ENCODE data around the gene NACC1. TPM values are rescaled to one million over a fixed set of nuclear protein-coding genes. Genes with fewer than 3 reads are reported as not detected.

NACC1 gene
- total RNA-seq, 1 donor, result 53.9 TPM

DNA sequence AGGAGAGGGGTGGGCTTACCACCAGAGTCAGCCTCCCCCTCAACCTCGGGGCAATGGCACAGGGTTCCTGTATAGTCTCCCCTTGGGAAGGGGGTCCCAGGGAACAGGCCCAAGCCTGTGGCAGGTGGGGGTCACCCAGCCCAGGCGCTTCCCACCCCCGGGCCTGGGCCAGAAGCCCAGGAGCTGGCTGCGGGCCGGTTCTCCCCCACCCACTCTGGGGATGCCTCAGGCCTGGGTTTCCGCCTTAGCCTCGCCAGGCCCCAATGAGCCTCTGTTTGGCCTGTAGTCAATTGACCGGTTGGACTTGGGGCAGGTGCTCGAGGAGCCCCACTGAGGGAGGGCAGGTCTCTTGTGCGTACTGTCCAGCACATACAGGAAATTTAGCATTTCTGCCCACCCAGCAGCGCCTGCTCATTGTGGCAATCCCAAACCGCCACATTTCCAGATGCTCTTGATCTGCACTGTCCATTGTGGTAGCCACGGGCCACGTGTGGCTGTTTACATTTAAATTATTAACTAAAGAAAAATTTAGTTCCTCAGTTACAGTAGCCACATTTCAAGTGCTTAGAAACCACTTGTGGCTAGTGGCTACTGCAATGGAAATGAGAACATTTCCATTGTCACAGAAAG is 25.3 kb upstream of the NACC1 start:
- H3K9me3 ChIP-seq (ENCODE audit: low read depth, low read length), result no peaks in the 10 kb centered on the region
- no peak overlapping the region for H2AFZ ChIP-seq (ENCODE audit: low read length)
- H3K36me3 ChIP-seq (ENCODE audit: insufficient read depth, low read length), result peaks cover 20% of the 10 kb centered on the region
- H3K4me2 ChIP-seq (ENCODE audit: insufficient read depth, low read length), result no peak overlapping the region
- peaks cover 17% of the 10 kb centered on the region for H4K20me1 ChIP-seq (ENCODE audit: insufficient read depth, low read length)
- no peaks in the 10 kb centered on the region for H3K79me2 ChIP-seq (ENCODE audit: insufficient read depth, low read length)
- DNase-seq (ENCODE audit: insufficient read length, low spot score, missing footprints), result no peak
- TF ChIP-seq, protein P1, sequence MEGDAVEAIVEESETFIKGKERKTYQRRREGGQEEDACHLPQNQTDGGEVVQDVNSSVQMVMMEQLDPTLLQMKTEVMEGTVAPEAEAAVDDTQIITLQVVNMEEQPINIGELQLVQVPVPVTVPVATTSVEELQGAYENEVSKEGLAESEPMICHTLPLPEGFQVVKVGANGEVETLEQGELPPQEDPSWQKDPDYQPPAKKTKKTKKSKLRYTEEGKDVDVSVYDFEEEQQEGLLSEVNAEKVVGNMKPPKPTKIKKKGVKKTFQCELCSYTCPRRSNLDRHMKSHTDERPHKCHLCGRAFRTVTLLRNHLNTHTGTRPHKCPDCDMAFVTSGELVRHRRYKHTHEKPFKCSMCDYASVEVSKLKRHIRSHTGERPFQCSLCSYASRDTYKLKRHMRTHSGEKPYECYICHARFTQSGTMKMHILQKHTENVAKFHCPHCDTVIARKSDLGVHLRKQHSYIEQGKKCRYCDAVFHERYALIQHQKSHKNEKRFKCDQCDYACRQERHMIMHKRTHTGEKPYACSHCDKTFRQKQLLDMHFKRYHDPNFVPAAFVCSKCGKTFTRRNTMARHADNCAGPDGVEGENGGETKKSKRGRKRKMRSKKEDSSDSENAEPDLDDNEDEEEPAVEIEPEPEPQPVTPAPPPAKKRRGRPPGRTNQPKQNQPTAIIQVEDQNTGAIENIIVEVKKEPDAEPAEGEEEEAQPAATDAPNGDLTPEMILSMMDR (IDR thresholded peaks at IDR 0.05; ENCODE audit: extremely low read depth, low read depth, low read length), result no peak
- no peak overlapping the region for H3K4me3 ChIP-seq (ENCODE audit: insufficient read depth, low read length)
- H3K4me1 ChIP-seq (ENCODE audit: insufficient read depth, low read length), result peaks cover 28% of the 10 kb centered on the region
- no peaks in the 10 kb centered on the region for H3K27me3 ChIP-seq (ENCODE audit: insufficient read depth, low read length)
- peak overlapping the region; percentile 31 for H3K27ac ChIP-seq (ENCODE audit: low read depth, low read length)

DNA sequence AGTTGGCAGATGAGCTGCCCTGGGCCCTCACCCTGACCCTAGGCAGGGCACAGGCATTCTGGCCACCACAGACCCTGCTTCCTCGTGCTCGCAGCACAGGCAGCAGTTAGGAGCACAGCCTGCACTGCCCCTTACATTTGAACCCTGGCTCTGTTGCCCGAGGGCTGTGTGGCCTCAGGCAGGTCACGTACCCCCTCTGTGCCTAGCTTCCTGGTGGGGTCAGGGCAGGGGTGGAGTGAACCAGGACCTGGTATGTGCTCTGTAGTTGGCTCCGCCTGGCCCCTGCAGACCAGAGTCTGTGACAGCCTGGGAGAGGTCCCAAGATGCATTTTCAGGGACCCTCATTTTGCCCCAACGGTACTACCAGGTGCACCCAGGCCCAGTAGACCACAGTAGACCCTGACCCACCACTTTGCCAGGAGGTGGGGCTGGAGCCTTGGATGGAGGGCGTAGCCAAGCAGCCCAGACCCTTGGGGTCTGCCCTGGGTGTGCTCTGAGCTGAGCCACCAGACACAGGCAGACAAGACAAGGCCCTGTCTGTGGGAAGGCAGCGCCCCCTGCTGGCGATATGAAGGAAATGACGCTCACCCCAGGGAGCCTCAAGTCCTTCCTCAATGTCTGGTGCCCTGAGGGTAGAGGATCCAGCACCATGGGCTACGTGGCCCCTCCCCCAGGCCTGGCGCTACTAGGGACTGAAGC is 24.5 kb upstream of the NACC1 start:
- peak overlapping the region; percentile 48 for H3K27ac ChIP-seq (ENCODE audit: low read depth, low read length)
- H3K4me3 ChIP-seq (ENCODE audit: insufficient read depth, low read length), result no peak overlapping the region
- H3K4me1 ChIP-seq (ENCODE audit: insufficient read depth, low read length), result peaks cover 28% of the 10 kb centered on the region
- no peak overlapping the region for H2AFZ ChIP-seq (ENCODE audit: low read length)
- H3K9me3 ChIP-seq (ENCODE audit: low read depth, low read length), result no peaks in the 10 kb centered on the region
- no peaks in the 10 kb centered on the region for H3K79me2 ChIP-seq (ENCODE audit: insufficient read depth, low read length)
- H3K27me3 ChIP-seq (ENCODE audit: insufficient read depth, low read length), result no peaks in the 10 kb centered on the region
- H3K4me2 ChIP-seq (ENCODE audit: insufficient read depth, low read length), result no peak overlapping the region
- H3K36me3 ChIP-seq (ENCODE audit: insufficient read depth, low read length), result peaks cover 20% of the 10 kb centered on the region
- peaks cover 17% of the 10 kb centered on the region for H4K20me1 ChIP-seq (ENCODE audit: insufficient read depth, low read length)
- TF ChIP-seq, protein P1 (IDR thresholded peaks at IDR 0.05; ENCODE audit: extremely low read depth, low read depth, low read length), result peak; percentile 88
- peak; percentile 99 for DNase-seq (ENCODE audit: insufficient read length, low spot score, missing footprints)

DNA sequence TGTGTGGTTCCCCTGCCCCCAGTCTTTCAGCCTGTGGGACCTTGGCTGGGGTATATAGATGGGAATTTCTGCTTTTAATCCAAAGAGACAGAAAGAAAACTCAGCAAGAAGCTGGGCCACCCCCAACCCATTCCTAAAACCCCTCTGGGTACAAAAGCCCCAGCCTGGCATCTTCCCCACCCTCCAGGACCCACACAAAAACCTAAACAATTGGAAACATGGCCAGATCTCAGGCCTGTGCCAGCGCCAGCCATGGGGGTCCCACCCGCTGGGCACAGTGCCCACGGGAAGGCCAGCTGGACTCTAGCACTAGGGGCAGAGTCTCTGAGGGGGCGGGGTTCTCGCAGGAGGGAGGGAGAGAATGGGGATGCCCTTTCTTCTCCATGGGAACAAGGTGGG is 24.0 kb upstream of the NACC1 start:
- no peaks in the 10 kb centered on the region for H3K79me2 ChIP-seq (ENCODE audit: insufficient read depth, low read length)
- no peaks in the 10 kb centered on the region for H3K27me3 ChIP-seq (ENCODE audit: insufficient read depth, low read length)
- no peak overlapping the region for H3K4me3 ChIP-seq (ENCODE audit: insufficient read depth, low read length)
- TF ChIP-seq, protein P1 (IDR thresholded peaks at IDR 0.05; ENCODE audit: extremely low read depth, low read depth, low read length), result no peak
- H4K20me1 ChIP-seq (ENCODE audit: insufficient read depth, low read length), result peaks cover 20% of the 10 kb centered on the region
- H3K4me2 ChIP-seq (ENCODE audit: insufficient read depth, low read length), result no peak overlapping the region
- H2AFZ ChIP-seq (ENCODE audit: low read length), result no peak overlapping the region
- peaks cover 20% of the 10 kb centered on the region for H3K36me3 ChIP-seq (ENCODE audit: insufficient read depth, low read length)
- H3K4me1 ChIP-seq (ENCODE audit: insufficient read depth, low read length), result peaks cover 28% of the 10 kb centered on the region
- H3K27ac ChIP-seq (ENCODE audit: low read depth, low read length), result no peak overlapping the region
- peak; percentile 83 for DNase-seq (ENCODE audit: insufficient read length, low spot score, missing footprints)
- no peaks in the 10 kb centered on the region for H3K9me3 ChIP-seq (ENCODE audit: low read depth, low read length)

DNA sequence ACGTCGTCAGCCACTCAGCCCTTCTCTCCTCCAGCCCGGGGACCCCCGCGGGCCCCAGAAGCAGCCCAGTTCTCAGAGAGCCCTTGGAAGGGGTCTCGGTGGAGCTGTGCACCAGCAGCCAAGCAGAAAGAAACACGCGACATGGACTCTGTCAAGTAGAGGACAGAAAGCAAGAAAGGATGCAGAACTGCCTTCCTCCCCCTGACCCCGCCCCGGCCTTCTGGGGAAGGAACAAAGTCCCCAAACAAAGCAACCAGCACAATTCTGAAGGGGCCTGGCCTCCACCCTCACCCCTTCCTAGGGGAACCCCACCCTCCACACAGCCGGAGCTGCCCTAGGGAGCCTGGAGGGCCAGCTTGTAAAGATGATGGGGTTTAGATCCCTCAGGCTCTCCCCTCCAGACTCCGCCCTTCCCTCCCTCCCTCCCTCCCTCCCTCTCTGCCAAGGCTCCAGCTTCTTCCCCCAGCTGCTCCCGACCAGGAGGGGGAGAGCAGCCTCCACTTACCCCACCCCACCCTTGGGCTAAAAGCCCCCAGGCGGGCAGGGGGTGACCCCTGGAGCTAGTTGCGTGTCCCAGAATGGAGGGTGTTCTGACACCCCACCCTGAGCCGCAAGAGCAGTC is 23.2 kb upstream of the NACC1 start:
- no peaks in the 10 kb centered on the region for H3K27me3 ChIP-seq (ENCODE audit: insufficient read depth, low read length)
- TF ChIP-seq, protein P1 (IDR thresholded peaks at IDR 0.05; ENCODE audit: extremely low read depth, low read depth, low read length), result no peak
- H2AFZ ChIP-seq (ENCODE audit: low read length), result no peak overlapping the region
- H4K20me1 ChIP-seq (ENCODE audit: insufficient read depth, low read length), result peaks cover 17% of the 10 kb centered on the region
- H3K4me3 ChIP-seq (ENCODE audit: insufficient read depth, low read length), result no peak overlapping the region
- no peaks in the 10 kb centered on the region for H3K9me3 ChIP-seq (ENCODE audit: low read depth, low read length)
- peaks cover 20% of the 10 kb centered on the region for H3K36me3 ChIP-seq (ENCODE audit: insufficient read depth, low read length)
- H3K79me2 ChIP-seq (ENCODE audit: insufficient read depth, low read length), result no peaks in the 10 kb centered on the region
- H3K4me2 ChIP-seq (ENCODE audit: insufficient read depth, low read length), result no peak overlapping the region
- peaks cover 24% of the 10 kb centered on the region for H3K4me1 ChIP-seq (ENCODE audit: insufficient read depth, low read length)
- H3K27ac ChIP-seq (ENCODE audit: low read depth, low read length), result no peak overlapping the region
- DNase-seq (ENCODE audit: insufficient read length, low spot score, missing footprints), result peak; percentile 86

Data from osteoblast (primary cell).